ENCODE data around the gene POU2F3. TPM values are rescaled to one million over a fixed set of nuclear protein-coding genes. Genes with fewer than 3 reads are reported as not detected.

Gene POU2F3
- total RNA-seq, 4 donors from 2014 or later: not detected

DNA sequence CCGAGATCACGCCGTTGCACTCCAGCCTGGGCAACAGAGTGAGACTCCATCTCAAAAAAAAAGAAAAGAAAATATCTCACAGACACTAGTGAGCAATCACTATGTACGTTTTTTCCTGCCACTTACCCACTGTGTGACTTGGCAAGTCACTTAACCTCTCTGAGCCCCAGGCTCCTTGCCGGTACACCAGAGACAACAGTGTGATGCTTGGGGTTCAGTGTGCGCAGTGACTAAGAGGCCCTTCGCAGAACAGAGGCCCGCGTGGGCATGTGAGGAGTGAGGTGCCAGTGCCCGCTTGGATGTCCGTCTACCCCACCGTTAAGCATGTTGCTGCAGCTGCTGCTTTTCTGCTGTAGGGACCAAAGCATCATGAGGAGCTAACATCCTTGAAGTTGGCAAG, 22.4 kb upstream of the POU2F3 start:
- no peak for TF ChIP-seq POLR2A (IDR thresholded peaks at IDR 0.05; ENCODE audit: low read depth)
- no peak for TF ChIP-seq EP300 (IDR thresholded peaks at IDR 0.05)
- TF ChIP-seq, protein P1, sequence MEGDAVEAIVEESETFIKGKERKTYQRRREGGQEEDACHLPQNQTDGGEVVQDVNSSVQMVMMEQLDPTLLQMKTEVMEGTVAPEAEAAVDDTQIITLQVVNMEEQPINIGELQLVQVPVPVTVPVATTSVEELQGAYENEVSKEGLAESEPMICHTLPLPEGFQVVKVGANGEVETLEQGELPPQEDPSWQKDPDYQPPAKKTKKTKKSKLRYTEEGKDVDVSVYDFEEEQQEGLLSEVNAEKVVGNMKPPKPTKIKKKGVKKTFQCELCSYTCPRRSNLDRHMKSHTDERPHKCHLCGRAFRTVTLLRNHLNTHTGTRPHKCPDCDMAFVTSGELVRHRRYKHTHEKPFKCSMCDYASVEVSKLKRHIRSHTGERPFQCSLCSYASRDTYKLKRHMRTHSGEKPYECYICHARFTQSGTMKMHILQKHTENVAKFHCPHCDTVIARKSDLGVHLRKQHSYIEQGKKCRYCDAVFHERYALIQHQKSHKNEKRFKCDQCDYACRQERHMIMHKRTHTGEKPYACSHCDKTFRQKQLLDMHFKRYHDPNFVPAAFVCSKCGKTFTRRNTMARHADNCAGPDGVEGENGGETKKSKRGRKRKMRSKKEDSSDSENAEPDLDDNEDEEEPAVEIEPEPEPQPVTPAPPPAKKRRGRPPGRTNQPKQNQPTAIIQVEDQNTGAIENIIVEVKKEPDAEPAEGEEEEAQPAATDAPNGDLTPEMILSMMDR (IDR thresholded peaks at IDR 0.05): no peak
- TF ChIP-seq POLR2AphosphoS5 (IDR thresholded peaks at IDR 0.05): no peak
- H3K4me1 ChIP-seq: peaks cover 41 to 94% (median 90%) of the 10 kb centered on the region in 4 donors
- peaks cover 0 to 9% (median 3%) of the 10 kb centered on the region in 4 donors for H3K36me3 ChIP-seq
- no peak for DNase-seq (ENCODE audit: extremely low spot score)
- no peaks in the 10 kb centered on the region for H3K27me3 ChIP-seq
- no peaks in the 10 kb centered on the region for H3K9me3 ChIP-seq
- whole genome bisulfite sequencing: 85% methylated on average over 12 of the region's 12 CpGs
- H3K27ac ChIP-seq (replicated peaks in 1 of 4): peak overlapping the region; percentile 63 to 78 (median 68)
- intact Hi-C loops (cut with DNase I): no loop called here
- H3K4me3 ChIP-seq: no peak overlapping the region

DNA sequence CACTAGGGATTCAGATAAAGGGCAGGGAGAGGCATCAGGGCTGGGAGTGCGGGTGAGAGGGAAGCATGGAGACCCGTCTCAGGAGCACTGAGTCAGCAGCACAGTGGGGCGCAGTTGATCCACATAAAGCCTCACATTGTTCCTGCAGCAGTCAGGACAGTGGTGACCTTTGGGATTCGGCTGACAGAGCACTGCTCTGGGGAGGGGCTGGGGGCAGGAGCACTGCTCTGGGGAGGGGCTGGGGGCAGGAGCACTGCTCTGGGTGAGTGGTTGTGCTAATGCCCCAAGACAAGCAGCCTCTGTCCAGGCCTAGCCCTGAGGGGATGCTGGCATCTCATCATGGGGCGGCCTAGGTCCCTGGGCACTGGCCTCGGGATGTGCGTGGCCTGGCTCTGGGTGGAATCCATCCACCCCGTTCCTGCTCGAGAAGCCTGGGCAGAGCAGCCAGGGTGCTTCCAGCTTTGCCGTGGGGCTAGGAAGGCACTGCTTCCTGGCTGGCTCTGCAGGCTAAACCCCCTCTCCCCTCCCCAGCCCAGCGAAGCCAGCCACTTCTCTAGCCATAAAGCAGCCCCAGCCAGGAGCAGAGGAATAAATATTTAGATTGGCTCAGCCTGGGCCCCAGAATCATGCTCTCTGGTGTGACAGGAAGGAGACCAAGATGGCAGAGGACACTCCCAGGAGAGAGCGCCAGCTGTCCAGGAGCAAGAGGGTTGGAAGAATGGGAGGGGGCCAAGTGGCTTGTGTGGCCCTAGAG, 21.8 kb upstream of the POU2F3 start:
- no peak for DNase-seq (ENCODE audit: extremely low spot score)
- intact Hi-C loops (cut with DNase I): no loop called here
- peaks cover 0 to 9% (median 3%) of the 10 kb centered on the region in 4 donors for H3K36me3 ChIP-seq
- H3K9me3 ChIP-seq: no peaks in the 10 kb centered on the region
- TF ChIP-seq EP300 (IDR thresholded peaks at IDR 0.05): no peak
- TF ChIP-seq POLR2AphosphoS5 (IDR thresholded peaks at IDR 0.05): peak in 1 of 2 donors; percentile 8
- TF ChIP-seq, protein P1 (IDR thresholded peaks at IDR 0.05): no peak
- TF ChIP-seq POLR2A (IDR thresholded peaks at IDR 0.05; ENCODE audit: low read depth): no peak
- WGBS: 74% methylated on average over 3 of the region's 12 CpGs
- peak overlapping the region; percentile 63 to 78 (median 68) for H3K27ac ChIP-seq (replicated peaks in 1 of 4)
- peak overlapping the region in 1 of 4 donors; percentile 7 for H3K4me3 ChIP-seq
- peaks cover 41 to 98% (median 88%) of the 10 kb centered on the region in 4 donors for H3K4me1 ChIP-seq
- H3K27me3 ChIP-seq: no peaks in the 10 kb centered on the region

GRCh38 chr11:120218695-120219033, 21.3 kb upstream of the POU2F3 start:
- no peak for TF ChIP-seq EP300 (IDR thresholded peaks at IDR 0.05)
- H3K9me3 ChIP-seq: no peaks in the 10 kb centered on the region
- peaks cover 0 to 9% (median 3%) of the 10 kb centered on the region in 4 donors for H3K36me3 ChIP-seq
- no peak for DNase-seq (ENCODE audit: extremely low spot score)
- intact Hi-C loops (cut with DNase I): no loop called here
- H3K27ac ChIP-seq (replicated peaks in 1 of 4): peak overlapping the region; percentile 63 to 78 (median 68)
- peaks cover 45 to 98% (median 88%) of the 10 kb centered on the region in 4 donors for H3K4me1 ChIP-seq
- peak overlapping the region in 1 of 4 donors; percentile 7 for H3K4me3 ChIP-seq
- no peaks in the 10 kb centered on the region for H3K27me3 ChIP-seq
- WGBS: 83% methylated on average over 10 of the region's 10 CpGs

- no peak for DNase-seq (ENCODE audit: extremely low spot score)
- Histone ChIP-seq H3K4me1 (peaks cover 52 to 99% (median 91%) of the 10 kb centered on the region in 4 donors), H3K27me3 (no peaks in the 10 kb centered on the region), H3K27ac (replicated peaks in 1 of 4) (peak overlapping the region; percentile 63 to 78 (median 68)), H3K4me3 (peak overlapping the region in 1 of 4 donors; percentile 14), H3K36me3 (peaks cover 0 to 9% (median 2%) of the 10 kb centered on the region in 4 donors), H3K9me3 (no peaks in the 10 kb centered on the region)
- WGBS: 78% methylated on average over 12 of the region's 13 CpGs
- intact Hi-C loops (cut with DNase I): no loop called here
- TF ChIP-seq, protein P1 (IDR thresholded peaks at IDR 0.05): no peak
- TF ChIP-seq EP300 (IDR thresholded peaks at IDR 0.05) (no peak), POLR2AphosphoS5 (IDR thresholded peaks at IDR 0.05) (peak; percentile 24 to 32), POLR2A (IDR thresholded peaks at IDR 0.05; ENCODE audit: low read depth) (no peak)
Observed at GRCh38 chr11:120219232-120219937, 20.6 kb upstream of the POU2F3 start.

All from esophagus muscularis mucosa (tissue), 4 donors.